Thoracic aorta (tissue), 2 donors: ENCODE results near the gene NEB. TPM values are rescaled to one million over a fixed set of nuclear protein-coding genes. Genes with fewer than 3 reads are reported as not detected.

Experiments
- ATAC-seq: fragments of 150-250 bp; one replicate; pipeline ENCODE4 v1.8.0; 2017; ENCODE audit warnings: low read depth; ENCODE audit not compliant: insufficient number of reproducible peaks, low FRiP score
- DNase-seq: peaks from one replicate; pipeline ENCODE4 v3.0.0-alpha.2; 2020; ENCODE audit warnings: low spot score
- H3K27ac ChIP-seq, 2 donors: fragments of 200-600 bp; sonication (generic); 1 replicate in 1 of 2; 2 replicates in 1 of 2; pipeline ENCODE4 v1.5.1; 2016; ENCODE audit warnings: mild to moderate bottlenecking in 2 of 2, moderate library complexity in 2 of 2
- H3K27me3 ChIP-seq: fragments of 200-600 bp; sonication (generic); replicated peaks from 2 replicates; pipeline ENCODE4 v1.6.0; 2016; ENCODE audit warnings: mild to moderate bottlenecking; ENCODE audit not compliant: insufficient read depth
- H3K36me3 ChIP-seq: fragments of 200-600 bp; sonication (generic); one replicate; pipeline ENCODE4 v1.5.1; 2016
- H3K4me1 ChIP-seq, 2 donors: fragments of 200-600 bp; sonication (generic); 1 replicate in 1 of 2; 2 replicates in 1 of 2; pipeline versions ENCODE4 v1.5.1 to v1.6.0; 2016; ENCODE audit warnings: low read depth in 2 of 2, mild to moderate bottlenecking in 1 of 2; ENCODE audit not compliant: control insufficient read depth in 1 of 2
- H3K4me3 ChIP-seq: fragments of 200-600 bp; sonication (generic); 2 replicates; pipeline ENCODE4 v1.5.1; 2016; ENCODE audit warnings: mild to moderate bottlenecking
- H3K9me3 ChIP-seq: fragments of 200-600 bp; sonication (generic); 2 replicates; pipeline ENCODE4 v1.5.1; 2016
- CTCF ChIP-seq: fragments of 200-600 bp; sonication (generic); IDR thresholded peaks from one replicate; pipeline ENCODE4 v1.5.1; 2019; ENCODE audit warnings: antibody characterized with exemption
- total RNA-seq, 2 donors: library from RNA; depleted of rRNA; stranded (reverse); fragments of >200 nt; gene quantifications; one replicate each; pipeline versions ENCODE4 v1.1.0 to v1.2.3, GENCODE V29; 2016

The NEB gene
- total RNA-seq, 2 donors from 2014 or later: 3.2 to 8.6 TPM

- ATAC-seq (no peak), DNase-seq (no peak)
- Histone ChIP-seq H3K27ac (no peak overlapping the region), H3K27me3 (no peaks in the 10 kb centered on the region), H3K9me3 (no peaks in the 10 kb centered on the region), H3K36me3 (no peaks in the 10 kb centered on the region), H3K4me1 (no peaks in the 10 kb centered on the region), H3K4me3 (no peak overlapping the region)
- no peak for TF ChIP-seq CTCF
Observed at GRCh38 chr2:151624271-151624670, 110.0 kb downstream of the NEB start.

GRCh38 chr2:151623631-151624030 lies 110.6 kb downstream of the NEB start:
- no peak overlapping the region for H3K27ac ChIP-seq
- TF ChIP-seq CTCF: no peak
- ATAC-seq: no peak
- no peaks in the 10 kb centered on the region for H3K36me3 ChIP-seq
- H3K27me3 ChIP-seq: no peaks in the 10 kb centered on the region
- no peaks in the 10 kb centered on the region for H3K9me3 ChIP-seq
- no peak for DNase-seq
- no peak overlapping the region for H3K4me3 ChIP-seq
- peaks cover 0 to 4% of the 10 kb centered on the region in 2 donors for H3K4me1 ChIP-seq

GRCh38 chr2:151620761-151621160 lies 113.5 kb downstream of the NEB start:
- no peak for DNase-seq
- Histone ChIP-seq H3K27me3 (no peaks in the 10 kb centered on the region), H3K36me3 (no peaks in the 10 kb centered on the region), H3K4me3 (no peak overlapping the region), H3K9me3 (no peaks in the 10 kb centered on the region), H3K27ac (no peak overlapping the region), H3K4me1 (peaks cover 0 to 4% of the 10 kb centered on the region in 2 donors)
- ATAC-seq: no peak
- no peak for TF ChIP-seq CTCF

GRCh38 chr2:151619337-151619989 lies 114.8 kb downstream of the NEB start:
- no peak for TF ChIP-seq CTCF
- Histone ChIP-seq H3K4me3 (no peak overlapping the region), H3K27ac (no peak overlapping the region), H3K4me1 (peaks cover 0 to 4% of the 10 kb centered on the region in 2 donors), H3K27me3 (no peaks in the 10 kb centered on the region), H3K9me3 (no peaks in the 10 kb centered on the region), H3K36me3 (no peaks in the 10 kb centered on the region)
- DNase-seq: no peak
- no peak for ATAC-seq

GRCh38 chr2:151616760-151617339 lies 117.4 kb downstream of the NEB start:
- H3K9me3 ChIP-seq: no peaks in the 10 kb centered on the region
- H3K4me1 ChIP-seq: peaks cover 0 to 4% of the 10 kb centered on the region in 2 donors
- ATAC-seq (no peak), DNase-seq (no peak)
- no peak for TF ChIP-seq CTCF
- no peak overlapping the region for H3K4me3 ChIP-seq
- H3K36me3 ChIP-seq: no peaks in the 10 kb centered on the region
- no peak overlapping the region for H3K27ac ChIP-seq
- H3K27me3 ChIP-seq: no peaks in the 10 kb centered on the region
